ENCODE measurements around the gene TMPRSS4. TPM values are rescaled to one million over a fixed set of nuclear protein-coding genes. Genes with fewer than 3 reads are reported as not detected.

The TMPRSS4 gene
- total RNA-seq, 1 experiment from 2014 or later = not detected

GRCh38 chr11:118156531-118157185, 79.8 kb downstream of the TMPRSS4 start:
- TF ChIP-seq, protein P1, sequence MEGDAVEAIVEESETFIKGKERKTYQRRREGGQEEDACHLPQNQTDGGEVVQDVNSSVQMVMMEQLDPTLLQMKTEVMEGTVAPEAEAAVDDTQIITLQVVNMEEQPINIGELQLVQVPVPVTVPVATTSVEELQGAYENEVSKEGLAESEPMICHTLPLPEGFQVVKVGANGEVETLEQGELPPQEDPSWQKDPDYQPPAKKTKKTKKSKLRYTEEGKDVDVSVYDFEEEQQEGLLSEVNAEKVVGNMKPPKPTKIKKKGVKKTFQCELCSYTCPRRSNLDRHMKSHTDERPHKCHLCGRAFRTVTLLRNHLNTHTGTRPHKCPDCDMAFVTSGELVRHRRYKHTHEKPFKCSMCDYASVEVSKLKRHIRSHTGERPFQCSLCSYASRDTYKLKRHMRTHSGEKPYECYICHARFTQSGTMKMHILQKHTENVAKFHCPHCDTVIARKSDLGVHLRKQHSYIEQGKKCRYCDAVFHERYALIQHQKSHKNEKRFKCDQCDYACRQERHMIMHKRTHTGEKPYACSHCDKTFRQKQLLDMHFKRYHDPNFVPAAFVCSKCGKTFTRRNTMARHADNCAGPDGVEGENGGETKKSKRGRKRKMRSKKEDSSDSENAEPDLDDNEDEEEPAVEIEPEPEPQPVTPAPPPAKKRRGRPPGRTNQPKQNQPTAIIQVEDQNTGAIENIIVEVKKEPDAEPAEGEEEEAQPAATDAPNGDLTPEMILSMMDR (IDR thresholded peaks at IDR 0.05; ENCODE audit: unreplicated experiment) = no peak
- no peak overlapping the region for H3K4me3 Mint-ChIP-seq (ENCODE audit: unreplicated experiment)
- ChIA-PET POLR2A (interaction anchor here (0.6 to 1.3 kb wide), 4 partner anchors 9 to 80 kb away, joined by 3 to 4 read pairs (median 3); partner anchors contain the start of gene TMPRSS4), CTCF (interaction anchor here (0.5 to 7.0 kb wide), 7 partner anchors 9 to 314 kb away, joined by 3 to 89 read pairs (median 3); no protein-coding TSS in a partner anchor)
- H3K27ac Mint-ChIP-seq (ENCODE audit: low read depth, unreplicated experiment) = no peak overlapping the region
- intact Hi-C loops (cut with micrococcal nuclease) = no loop called here
- no peaks in the 10 kb centered on the region for H3K36me3 Mint-ChIP-seq (ENCODE audit: insufficient read depth, unreplicated experiment)
- H3K9me3 Mint-ChIP-seq (ENCODE audit: unreplicated experiment) = no peaks in the 10 kb centered on the region
- peaks cover 51% of the 10 kb centered on the region for H3K27me3 Mint-ChIP-seq (ENCODE audit: insufficient read depth, unreplicated experiment)
- H3K4me1 Mint-ChIP-seq (ENCODE audit: insufficient read depth, unreplicated experiment) = peaks cover 8% of the 10 kb centered on the region
- DNase-seq (ENCODE audit: unreplicated experiment) = no peak
- no TSS peak for BruUV-seq (replicated peaks)

- CTCF ChIA-PET = interaction anchor here (0.6 to 7.0 kb wide), 7 partner anchors 8 to 731 kb away, joined by 3 to 89 read pairs (median 3); no protein-coding TSS in a partner anchor
- TF ChIP-seq, protein P1 (IDR thresholded peaks at IDR 0.05; ENCODE audit: unreplicated experiment) = no peak
- POLR2A ChIA-PET = interaction anchor here (0.8 to 1.3 kb wide), 2 partner anchors 12 to 18 kb away, joined by 3 to 4 read pairs; no protein-coding TSS in a partner anchor
- H3K36me3 Mint-ChIP-seq (ENCODE audit: insufficient read depth, unreplicated experiment) = no peaks in the 10 kb centered on the region
- H3K9me3 Mint-ChIP-seq (ENCODE audit: unreplicated experiment) = no peaks in the 10 kb centered on the region
- H3K4me1 Mint-ChIP-seq (ENCODE audit: insufficient read depth, unreplicated experiment) = peaks cover 8% of the 10 kb centered on the region
- H3K4me3 Mint-ChIP-seq (ENCODE audit: unreplicated experiment) = no peak overlapping the region
- peaks cover 58% of the 10 kb centered on the region for H3K27me3 Mint-ChIP-seq (ENCODE audit: insufficient read depth, unreplicated experiment)
- no peak overlapping the region for H3K27ac Mint-ChIP-seq (ENCODE audit: low read depth, unreplicated experiment)
- intact Hi-C loops (cut with micrococcal nuclease) = no loop called here
- no TSS peak for BruUV-seq (replicated peaks)
- no peak for DNase-seq (ENCODE audit: unreplicated experiment)
These were observed 80.5 kb downstream of the TMPRSS4 start for GRCh38 chr11:118157186-118157895.

DNA sequence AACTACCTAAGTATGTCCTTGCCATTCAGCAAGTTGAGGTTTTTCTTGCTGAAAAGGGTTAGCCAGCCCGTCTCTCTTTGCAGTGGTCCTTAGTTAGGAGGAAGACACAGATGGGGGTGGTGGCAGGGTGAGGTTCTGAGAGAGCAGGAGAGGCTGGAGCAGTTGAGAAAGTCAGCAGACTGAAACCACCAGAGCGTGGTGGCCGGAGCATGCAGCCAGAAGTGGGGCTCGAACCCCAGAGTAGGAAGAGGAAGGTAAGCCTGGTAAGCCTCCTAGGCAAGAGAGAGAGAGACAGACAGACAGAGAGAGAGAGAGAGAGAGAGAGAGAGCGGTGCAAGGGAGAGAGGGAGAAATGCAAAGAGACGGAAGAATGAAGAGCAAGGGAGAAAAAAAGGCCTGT, 84.9 kb downstream of the TMPRSS4 start:
- ChIA-PET CTCF (interaction anchor here (0.6 to 1.8 kb wide), 3 partner anchors 10 to 854 kb away, joined by 3 to 4 read pairs (median 4); no protein-coding TSS in a partner anchor), POLR2A (no interaction called here)
- TF ChIP-seq, protein P1 (IDR thresholded peaks at IDR 0.05; ENCODE audit: unreplicated experiment) = no peak
- H3K9me3 Mint-ChIP-seq (ENCODE audit: unreplicated experiment) = no peaks in the 10 kb centered on the region
- no peak overlapping the region for H3K27ac Mint-ChIP-seq (ENCODE audit: low read depth, unreplicated experiment)
- intact Hi-C loops (cut with micrococcal nuclease) = no loop called here
- no peak overlapping the region for H3K4me3 Mint-ChIP-seq (ENCODE audit: unreplicated experiment)
- peaks cover 5% of the 10 kb centered on the region for H3K4me1 Mint-ChIP-seq (ENCODE audit: insufficient read depth, unreplicated experiment)
- H3K36me3 Mint-ChIP-seq (ENCODE audit: insufficient read depth, unreplicated experiment) = no peaks in the 10 kb centered on the region
- peaks cover 42% of the 10 kb centered on the region for H3K27me3 Mint-ChIP-seq (ENCODE audit: insufficient read depth, unreplicated experiment)
- no TSS peak for BruUV-seq (replicated peaks)
- DNase-seq (ENCODE audit: unreplicated experiment) = no peak

DNA sequence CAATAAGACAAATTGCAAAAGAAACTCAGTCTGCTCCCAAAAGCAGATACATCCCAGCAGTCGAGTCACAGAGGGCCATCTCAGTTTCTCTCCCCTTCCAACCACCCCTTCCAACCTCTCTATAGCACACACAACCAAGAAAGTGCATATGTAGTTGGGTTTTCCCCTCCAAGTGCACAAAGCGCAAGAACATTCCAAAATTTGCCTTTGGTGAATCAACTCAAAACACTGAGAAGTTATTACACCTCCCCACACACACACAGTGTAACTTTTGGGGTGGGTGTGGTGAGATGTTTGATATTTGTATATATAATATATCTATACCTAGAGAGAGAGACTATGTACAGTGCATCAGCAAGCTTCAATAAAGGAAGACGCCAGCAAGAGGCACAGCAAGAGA, 86.0 kb downstream of the TMPRSS4 start:
- ChIA-PET POLR2A (no interaction called here), CTCF (interaction anchor here (1.2 to 1.8 kb wide), 2 partner anchors 9 to 49 kb away, joined by 3 to 4 read pairs; no protein-coding TSS in a partner anchor)
- H3K9me3 Mint-ChIP-seq (ENCODE audit: unreplicated experiment) = no peaks in the 10 kb centered on the region
- H3K36me3 Mint-ChIP-seq (ENCODE audit: insufficient read depth, unreplicated experiment) = no peaks in the 10 kb centered on the region
- H3K4me1 Mint-ChIP-seq (ENCODE audit: insufficient read depth, unreplicated experiment) = no peaks in the 10 kb centered on the region
- intact Hi-C loops (cut with micrococcal nuclease) = no loop called here
- BruUV-seq (replicated peaks) = no TSS peak
- no peak overlapping the region for H3K4me3 Mint-ChIP-seq (ENCODE audit: unreplicated experiment)
- peaks cover 32% of the 10 kb centered on the region for H3K27me3 Mint-ChIP-seq (ENCODE audit: insufficient read depth, unreplicated experiment)
- DNase-seq (ENCODE audit: unreplicated experiment) = no peak
- H3K27ac Mint-ChIP-seq (ENCODE audit: low read depth, unreplicated experiment) = no peak overlapping the region
- TF ChIP-seq, protein P1 (IDR thresholded peaks at IDR 0.05; ENCODE audit: unreplicated experiment) = no peak

All from MCF 10A (cell line).